CD4-positive, alpha-beta T cell (primary cell): Measurements from ENCODE around the gene CDH10. TPM values are rescaled to one million over a fixed set of nuclear protein-coding genes. Genes with fewer than 3 reads are reported as not detected.

Experiments used
- ATAC-seq: fragments of 200-7000 bp; cut with Tn5 transposase; one replicate; pipeline ENCODE4 v1.10.0; 2022; ENCODE audit warnings: mild to moderate bottlenecking; ENCODE audit not compliant: poor library complexity
- CTCF ChIA-PET: fragments of 350-600 bp; sonication (Branson Sonifier 250); formaldehyde crosslinking; loops from one replicate; lab custom pipeline; 2021; ENCODE audit warnings: antibody characterized with exemption, inconsistent platforms; lab: Charles Lee
- POLR2A ChIA-PET: fragments of 350-600 bp; sonication (Branson Sonifier 250); formaldehyde crosslinking; loops from one replicate; lab custom pipeline; 2021; ENCODE audit warnings: antibody characterized with exemption, inconsistent platforms; lab: Charles Lee
- DNase-seq, 14 experiments: peaks; one replicate each; pipeline ENCODE4 v3.0.0-alpha.2; 2013 to 2020; ENCODE audit warnings: mixed read lengths in 2 of 14
- H3K27ac ChIP-seq, 2 donors: one replicate each; pipeline versions ENCODE4 v1.5.1 to v1.7.0; 2013; ENCODE audit warnings: low read length in 2 of 2, low read depth in 1 of 2, mild to moderate bottlenecking in 1 of 2
- H3K27me3 ChIP-seq, 2 experiments: 1 replicate in 1 of 2; 2 replicates in 1 of 2; pipeline versions ENCODE4 v1.6.1 to v1.7.0; 2013; ENCODE audit warnings: low read length in 2 of 2, control low read depth in 1 of 2, mild to moderate bottlenecking in 1 of 2, moderate library complexity in 1 of 2; ENCODE audit not compliant: insufficient read depth in 2 of 2, control insufficient read depth in 1 of 2
- H3K36me3 ChIP-seq: one replicate; pipeline ENCODE4 v1.6.1; 2013; ENCODE audit warnings: low read length, control low read depth; ENCODE audit not compliant: insufficient read depth
- H3K4me1 ChIP-seq: one replicate; pipeline ENCODE4 v1.6.1; 2013; ENCODE audit warnings: low read length, control low read depth; ENCODE audit not compliant: insufficient read depth
- H3K4me3 ChIP-seq: one replicate; pipeline ENCODE4 v1.5.1; 2013; ENCODE audit warnings: mild to moderate bottlenecking, low read length, moderate library complexity
- H3K9me3 ChIP-seq, 2 experiments: 1 replicate in 1 of 2; 2 replicates in 1 of 2; pipeline versions ENCODE4 v1.6.1 to v1.7.0; 2013; ENCODE audit warnings: low read length in 2 of 2, mild to moderate bottlenecking in 2 of 2, control low read depth in 1 of 2, moderate library complexity in 1 of 2; ENCODE audit not compliant: control insufficient read depth in 1 of 2, insufficient read depth in 1 of 2
- H3K27ac Mint-ChIP-seq: one replicate; pipeline ENCODE4 v1.8.0; 2020; ENCODE audit warnings: mixed read lengths
- H3K27me3 Mint-ChIP-seq: one replicate; pipeline ENCODE4 v1.8.0; 2021; ENCODE audit warnings: mixed read lengths
- H3K36me3 Mint-ChIP-seq: one replicate; pipeline ENCODE4 v1.8.0; 2021; ENCODE audit warnings: low read depth, mixed read lengths
- H3K4me1 Mint-ChIP-seq: one replicate; pipeline ENCODE4 v1.8.0; 2021; ENCODE audit warnings: low read depth, mixed read lengths
- H3K4me3 Mint-ChIP-seq: one replicate; pipeline ENCODE4 v1.8.0; 2020; ENCODE audit warnings: mild to moderate bottlenecking, mixed read lengths
- H3K9me3 Mint-ChIP-seq: one replicate; pipeline ENCODE4 v1.8.0; 2020; ENCODE audit warnings: mixed read lengths
- CTCF ChIP-seq: fragments of 200-600 bp; IDR thresholded peaks from one replicate; pipeline ENCODE4 v1.8.0; 2022; ENCODE audit warnings: antibody characterized with exemption, mild to moderate bottlenecking
- intact Hi-C, 2 experiments: fragments of 100-400 bp; cut with DNase I in 1 of 2; cut with micrococcal nuclease in 1 of 2; formaldehyde crosslinking; loops; one replicate each; pipeline versions ENCODE4 v1.15.1 to v1.9.0; 2023 to 2025; cut with DNase I, micrococcal nuclease
- total RNA-seq, 174 experiments: library from RNA in 2 of 174; stranded (reverse) in 2 of 174; gene quantifications; one replicate each; pipeline ENCODE4 v1.2.3 and lab custom pipeline; 2021 to 2026

The CDH10 gene
- total RNA-seq, 2 experiments from 2014 or later: not detected

GRCh38 chr5:24623031-24623430, 21.7 kb downstream of the CDH10 start:
- no peaks in the 10 kb centered on the region for H3K36me3 Mint-ChIP-seq
- no peak for DNase-seq
- H3K9me3 Mint-ChIP-seq: peaks cover 3% of the 10 kb centered on the region
- no peaks in the 10 kb centered on the region for H3K4me1 Mint-ChIP-seq
- Histone ChIP-seq H3K9me3 (peaks cover 0 to 5% of the 10 kb centered on the region in 2 experiments), H3K4me3 (no peak overlapping the region), H3K27me3 (no peaks in the 10 kb centered on the region), H3K4me1 (no peaks in the 10 kb centered on the region), H3K36me3 (no peaks in the 10 kb centered on the region), H3K27ac (no peak overlapping the region)
- TF ChIP-seq CTCF: no peak
- no peak overlapping the region for H3K27ac Mint-ChIP-seq
- intact Hi-C loops: no loop called here
- no peak for ATAC-seq
- no peaks in the 10 kb centered on the region for H3K27me3 Mint-ChIP-seq
- H3K4me3 Mint-ChIP-seq: no peak overlapping the region
- POLR2A ChIA-PET: no interaction called here
- CTCF ChIA-PET: no interaction called here

GRCh38 chr5:24621792-24622191, 23.0 kb downstream of the CDH10 start:
- CTCF ChIA-PET: no interaction called here
- TF ChIP-seq CTCF: no peak

GRCh38 chr5:24616566-24616965, 28.2 kb downstream of the CDH10 start:
- peaks cover 0 to 5% of the 10 kb centered on the region in 2 experiments for H3K9me3 ChIP-seq
- intact Hi-C loops: no loop called here
- ATAC-seq (no peak), DNase-seq (no peak)
- no peak overlapping the region for H3K4me3 ChIP-seq
- no peak overlapping the region for H3K4me3 Mint-ChIP-seq
- H3K27ac ChIP-seq: no peak overlapping the region
- no peak overlapping the region for H3K27ac Mint-ChIP-seq
- no peaks in the 10 kb centered on the region for H3K4me1 Mint-ChIP-seq
- no peaks in the 10 kb centered on the region for H3K27me3 ChIP-seq
- H3K36me3 Mint-ChIP-seq: no peaks in the 10 kb centered on the region
- H3K27me3 Mint-ChIP-seq: no peaks in the 10 kb centered on the region
- TF ChIP-seq CTCF: no peak
- ChIA-PET POLR2A (no interaction called here), CTCF (no interaction called here)
- no peaks in the 10 kb centered on the region for H3K36me3 ChIP-seq
- H3K9me3 Mint-ChIP-seq: peaks cover 6% of the 10 kb centered on the region
- no peaks in the 10 kb centered on the region for H3K4me1 ChIP-seq

More at GRCh38 chr5:24621792-24622191, 23.0 kb downstream of the CDH10 start:
- Mint-ChIP-seq H3K27ac (no peak overlapping the region), H3K4me1 (no peaks in the 10 kb centered on the region), H3K4me3 (no peak overlapping the region), H3K27me3 (no peaks in the 10 kb centered on the region), H3K36me3 (no peaks in the 10 kb centered on the region), H3K9me3 (peaks cover 6% of the 10 kb centered on the region)
- H3K4me3 ChIP-seq: no peak overlapping the region
- POLR2A ChIA-PET: no interaction called here
- intact Hi-C loops: no loop called here
- DNase-seq (peak in 1 of 14 experiments; percentile 1), ATAC-seq (no peak)
- no peaks in the 10 kb centered on the region for H3K27me3 ChIP-seq
- H3K36me3 ChIP-seq: no peaks in the 10 kb centered on the region
- H3K9me3 ChIP-seq: peaks cover 0 to 5% of the 10 kb centered on the region in 2 experiments
- H3K4me1 ChIP-seq: no peaks in the 10 kb centered on the region
- no peak overlapping the region for H3K27ac ChIP-seq
